HEK293T (cell line): ENCODE measurements around the gene MAN1C1.

ENCODE experiments used
- CTCF ChIA-PET: fragments of 350-600 bp; formaldehyde crosslinking; extraction: SDS; loops from one replicate; lab custom pipeline; 2021; ENCODE audit warnings: antibody characterized with exemption, inconsistent platforms; lab: Yijun Ruan, JAX
- POLR2A ChIA-PET: fragments of 350-600 bp; formaldehyde crosslinking; extraction: SDS; loops from one replicate; lab custom pipeline; 2020; ENCODE audit warnings: antibody characterized with exemption, inconsistent platforms; lab: Yijun Ruan, JAX
- DNase-seq: peaks from one replicate; pipeline ENCODE4 v3.0.0; 2012; ENCODE audit warnings: mixed read lengths; ENCODE audit errors: extremely low spot score
- ARNT ChIP-seq: fragments of 450-650 bp; IDR thresholded peaks from 2 replicates; pipeline ENCODE4 v1.6.1; 2017; ENCODE audit warnings: mild to moderate bottlenecking
- BHLHE40 ChIP-seq: fragments of 450-650 bp; IDR thresholded peaks from 2 replicates; pipeline ENCODE4 v1.6.1; 2016; ENCODE audit warnings: mild to moderate bottlenecking, moderate library complexity, borderline replicate concordance
- CTBP1 ChIP-seq: fragments of 450-650 bp; IDR thresholded peaks from 2 replicates; pipeline ENCODE4 v1.6.1; 2016; ENCODE audit warnings: borderline replicate concordance
- ELF4 ChIP-seq: fragments of 450-650 bp; IDR thresholded peaks from 2 replicates; pipeline ENCODE4 v1.6.1; 2017; ENCODE audit warnings: antibody characterized with exemption
- FOXA1 ChIP-seq: fragments of 450-650 bp; IDR thresholded peaks from 2 replicates; pipeline ENCODE4 v1.6.1; 2016; ENCODE audit warnings: mild to moderate bottlenecking
- FOXK2 ChIP-seq: fragments of 450-650 bp; IDR thresholded peaks from 2 replicates; pipeline ENCODE4 v1.6.1; 2016; ENCODE audit warnings: mild to moderate bottlenecking
- FOXM1 ChIP-seq: fragments of 450-650 bp; IDR thresholded peaks from 2 replicates; pipeline ENCODE4 v1.6.1; 2017; ENCODE audit warnings: mild to moderate bottlenecking, borderline replicate concordance
- HDGF ChIP-seq: fragments of 450-650 bp; IDR thresholded peaks from 2 replicates; pipeline ENCODE4 v1.6.1; 2017; ENCODE audit warnings: antibody characterized with exemption, borderline replicate concordance
- L3MBTL2 ChIP-seq: fragments of 450-650 bp; conservative IDR thresholded peaks from 2 replicates; pipeline ENCODE4 v1.6.1; 2016; ENCODE audit warnings: mild to moderate bottlenecking
- LEF1 ChIP-seq: fragments of 450-650 bp; IDR thresholded peaks from 2 replicates; pipeline ENCODE4 v1.6.1; 2017; ENCODE audit warnings: mild to moderate bottlenecking, borderline replicate concordance
- NFRKB ChIP-seq: fragments of 450-650 bp; IDR thresholded peaks from 2 replicates; pipeline ENCODE4 v1.6.1; 2016; ENCODE audit warnings: mild to moderate bottlenecking, moderate library complexity
- SP1 ChIP-seq: fragments of 450-650 bp; IDR thresholded peaks from 2 replicates; pipeline ENCODE4 v1.6.1; 2017
- SUZ12 ChIP-seq: fragments of 450-650 bp; IDR thresholded peaks from 2 replicates; pipeline ENCODE4 v1.6.1; 2016; ENCODE audit warnings: mild to moderate bottlenecking
- TARDBP ChIP-seq: fragments of 450-650 bp; IDR thresholded peaks from 2 replicates; pipeline ENCODE4 v1.6.1; 2016
- ZNF384 ChIP-seq: fragments of 450-650 bp; IDR thresholded peaks from 2 replicates; pipeline ENCODE4 v1.6.1; 2016
- TF ChIP-seq, protein P1 (sequence below): fragments of 450-650 bp; IDR thresholded peaks from 2 replicates; pipeline ENCODE4 v1.6.1; 2016

Gene MAN1C1

GRCh38 chr1:25645637-25646400, 29.2 kb downstream of the MAN1C1 start:
- POLR2A ChIA-PET = no interaction called here
- CTCF ChIA-PET = interaction anchor here (0.6 kb wide), 1 partner anchor 44 kb away, joined by 5 read pairs; no protein-coding TSS in a partner anchor
- no peak for TF ChIP-seq CTBP1
- no peak for TF ChIP-seq HDGF
- no peak for TF ChIP-seq BHLHE40
- TF ChIP-seq TARDBP = no peak
- no peak for TF ChIP-seq FOXK2
- TF ChIP-seq ELF4 = no peak
- no peak for TF ChIP-seq ZNF384
- no peak for TF ChIP-seq FOXM1
- no peak for TF ChIP-seq FOXA1
- TF ChIP-seq, protein P1, sequence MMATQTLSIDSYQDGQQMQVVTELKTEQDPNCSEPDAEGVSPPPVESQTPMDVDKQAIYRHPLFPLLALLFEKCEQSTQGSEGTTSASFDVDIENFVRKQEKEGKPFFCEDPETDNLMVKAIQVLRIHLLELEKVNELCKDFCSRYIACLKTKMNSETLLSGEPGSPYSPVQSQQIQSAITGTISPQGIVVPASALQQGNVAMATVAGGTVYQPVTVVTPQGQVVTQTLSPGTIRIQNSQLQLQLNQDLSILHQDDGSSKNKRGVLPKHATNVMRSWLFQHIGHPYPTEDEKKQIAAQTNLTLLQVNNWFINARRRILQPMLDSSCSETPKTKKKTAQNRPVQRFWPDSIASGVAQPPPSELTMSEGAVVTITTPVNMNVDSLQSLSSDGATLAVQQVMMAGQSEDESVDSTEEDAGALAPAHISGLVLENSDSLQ = no peak
- no peak for TF ChIP-seq SUZ12
- TF ChIP-seq L3MBTL2 = no peak
- no peak for TF ChIP-seq ARNT
- no peak for TF ChIP-seq NFRKB
- no peak for TF ChIP-seq SP1
- TF ChIP-seq LEF1 = no peak
- DNase-seq = no peak

GRCh38 chr1:25647106-25647505, 30.5 kb downstream of the MAN1C1 start:
- ChIA-PET POLR2A (no interaction called here), CTCF (no interaction called here)
- TF ChIP-seq NFRKB = no peak
- no peak for TF ChIP-seq LEF1
- no peak for TF ChIP-seq L3MBTL2
- TF ChIP-seq FOXM1 = no peak
- TF ChIP-seq SUZ12 = no peak
- TF ChIP-seq ARNT = no peak
- TF ChIP-seq, protein P1 = no peak
- no peak for TF ChIP-seq SP1
- no peak for TF ChIP-seq FOXK2
- no peak for TF ChIP-seq TARDBP
- TF ChIP-seq CTBP1 = no peak
- TF ChIP-seq ZNF384 = no peak
- no peak for TF ChIP-seq FOXA1
- no peak for TF ChIP-seq BHLHE40
- no peak for DNase-seq

DNA sequence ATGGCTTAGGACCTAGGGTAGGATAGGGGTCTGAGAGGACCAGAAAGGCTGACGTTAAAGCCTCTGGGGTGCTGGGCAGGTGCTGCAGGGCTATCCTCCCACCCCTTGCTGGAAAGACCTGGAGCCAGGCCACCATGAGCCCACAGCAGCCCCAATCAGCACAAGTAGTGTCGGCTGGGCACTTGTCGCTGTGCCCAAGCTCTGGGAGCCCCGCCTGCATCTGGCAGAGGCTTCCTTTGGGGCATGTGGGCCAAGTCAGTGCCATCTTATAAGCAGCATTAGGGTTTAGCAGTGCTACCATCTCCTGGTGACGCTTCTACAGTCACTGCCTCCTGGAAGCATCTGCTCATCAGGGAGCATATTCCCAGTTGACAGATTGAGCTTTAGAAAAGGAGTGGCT, 31.3 kb downstream of the MAN1C1 start:
- CTCF ChIA-PET = no interaction called here
- no peak for TF ChIP-seq FOXM1
- TF ChIP-seq SUZ12 = no peak
- TF ChIP-seq ZNF384 = no peak
- TF ChIP-seq FOXK2 = no peak
- TF ChIP-seq BHLHE40 = no peak
- no peak for TF ChIP-seq NFRKB
- TF ChIP-seq ARNT = no peak
- no peak for TF ChIP-seq CTBP1
- no peak for TF ChIP-seq L3MBTL2
- TF ChIP-seq, protein P1 = no peak
- TF ChIP-seq TARDBP = no peak
- no peak for TF ChIP-seq LEF1
- no peak for TF ChIP-seq ELF4
- no peak for TF ChIP-seq FOXA1
- no peak for TF ChIP-seq HDGF
- no peak for DNase-seq
- POLR2A ChIA-PET = no interaction called here

GRCh38 chr1:25648681-25649440, 32.3 kb downstream of the MAN1C1 start:
- POLR2A ChIA-PET = no interaction called here
- TF ChIP-seq FOXM1 = no peak
- TF ChIP-seq L3MBTL2 = no peak
- no peak for TF ChIP-seq SP1
- no peak for TF ChIP-seq ZNF384
- TF ChIP-seq ELF4 = no peak
- TF ChIP-seq, protein P1 = no peak
- TF ChIP-seq BHLHE40 = no peak
- no peak for TF ChIP-seq ARNT
- no peak for TF ChIP-seq CTBP1
- TF ChIP-seq TARDBP = no peak
- no peak for TF ChIP-seq LEF1
- TF ChIP-seq FOXK2 = no peak
- TF ChIP-seq FOXA1 = no peak
- no peak for TF ChIP-seq HDGF
- TF ChIP-seq SUZ12 = no peak
- TF ChIP-seq NFRKB = no peak
- no peak for DNase-seq
- CTCF ChIA-PET = no interaction called here
